Measurements from ENCODE around the gene BRD7.

The BRD7 gene

GRCh38 chr16:50303605-50304466 lies 65.0 kb downstream of the BRD7 start:
- no peak for DNase-seq (ENCODE audit: low read depth in 3 of 3)

- no peak for DNase-seq (ENCODE audit: low read depth in 3 of 3)
Measured at GRCh38 chr16:50303041-50303604, 65.7 kb downstream of the BRD7 start.

GRCh38 chr16:50302472-50303005 lies 66.2 kb downstream of the BRD7 start:
- no peak for DNase-seq (ENCODE audit: low read depth in 3 of 3)

- DNase-seq (ENCODE audit: low read depth in 3 of 3), result no peak
Measured at GRCh38 chr16:50301626-50302471, 66.9 kb downstream of the BRD7 start.

- DNase-seq (ENCODE audit: low read depth in 3 of 3), result no peak
Measured at GRCh38 chr16:50300942-50301625, 67.7 kb downstream of the BRD7 start.

- DNase-seq (ENCODE audit: low read depth in 3 of 3), result no peak
Measured at GRCh38 chr16:50299508-50300105, 69.2 kb downstream of the BRD7 start.

- no peak for DNase-seq (ENCODE audit: low read depth in 3 of 3)
Measured at GRCh38 chr16:50298591-50299507, 69.9 kb downstream of the BRD7 start.

GRCh38 chr16:50298075-50298460 lies 70.7 kb downstream of the BRD7 start:
- DNase-seq (ENCODE audit: low read depth in 3 of 3), result no peak

- DNase-seq (ENCODE audit: low read depth in 3 of 3), result no peak
Measured at GRCh38 chr16:50297301-50298074, 71.3 kb downstream of the BRD7 start.

GRCh38 chr16:50296807-50297206 lies 72.0 kb downstream of the BRD7 start:
- no peak for DNase-seq (ENCODE audit: low read depth in 3 of 3)

- no peak for DNase-seq (ENCODE audit: low read depth in 3 of 3)
Measured at GRCh38 chr16:50295541-50296132, 73.2 kb downstream of the BRD7 start.

- no peak for DNase-seq (ENCODE audit: low read depth in 3 of 3)
Measured at GRCh38 chr16:50294955-50295354, 73.8 kb downstream of the BRD7 start.

GRCh38 chr16:50293994-50294855 lies 74.6 kb downstream of the BRD7 start:
- DNase-seq (ENCODE audit: low read depth in 3 of 3), result no peak

GRCh38 chr16:50293041-50293783 lies 75.6 kb downstream of the BRD7 start:
- DNase-seq (ENCODE audit: low read depth in 3 of 3), result no peak

GRCh38 chr16:50292566-50292948 lies 76.2 kb downstream of the BRD7 start:
- DNase-seq (ENCODE audit: low read depth in 3 of 3), result no peak

GRCh38 chr16:50291719-50292565 lies 76.8 kb downstream of the BRD7 start:
- no peak for DNase-seq (ENCODE audit: low read depth in 3 of 3)

Data from stimulated activated CD4-positive, alpha-beta T cell treated with anti-CD3 and anti-CD28 coated beads, TNF-alpha, amount 100 ng/mL, for 48 hours (primary cell).